WERI-Rb-1 (cell line): ENCODE measurements around the gene AFG1L.
"Not testable (repeated sequence)": the region's sequence is repeated elsewhere in the genome, so short reads cannot be mapped to it uniquely, and the experiment has no call there.

ENCODE experiments used
- DNase-seq: peaks from one replicate; pipeline ENCODE4 v3.0.0-alpha.2; 2020
- H3K27ac ChIP-seq: fragments of 250-450 bp; sonication (Bioruptor Pico); 2 replicates; pipeline ENCODE4 v1.5.1; 2020; ENCODE audit warnings: mild to moderate bottlenecking, moderate library complexity
- H3K27me3 ChIP-seq: fragments of 250-450 bp; sonication (Bioruptor Pico); 2 replicates; pipeline ENCODE4 v1.5.1; 2021; ENCODE audit warnings: mild to moderate bottlenecking, low read depth, moderate library complexity; ENCODE audit not compliant: insufficient read depth, severe bottlenecking
- H3K36me3 ChIP-seq: fragments of 250-450 bp; sonication (Bioruptor Pico); 2 replicates; pipeline ENCODE4 v1.5.1; 2020; ENCODE audit warnings: mild to moderate bottlenecking, moderate library complexity
- H3K4me3 ChIP-seq: 2 replicates; pipeline ENCODE4 v1.5.1; 2011; ENCODE audit warnings: low read depth, mild to moderate bottlenecking, control low read depth, low read length
- H3K9me3 ChIP-seq: fragments of 250-450 bp; sonication (Bioruptor Pico); 2 replicates; pipeline ENCODE4 v1.5.1; 2021; ENCODE audit warnings: mild to moderate bottlenecking, moderate library complexity; ENCODE audit not compliant: severe bottlenecking
- TF ChIP-seq, protein P1 (sequence below): IDR thresholded peaks from 2 replicates; pipeline ENCODE4 v1.5.1; 2011; ENCODE audit warnings: low read depth, mild to moderate bottlenecking, control low read depth, inconsistent platforms, low read length

Gene AFG1L

DNA sequence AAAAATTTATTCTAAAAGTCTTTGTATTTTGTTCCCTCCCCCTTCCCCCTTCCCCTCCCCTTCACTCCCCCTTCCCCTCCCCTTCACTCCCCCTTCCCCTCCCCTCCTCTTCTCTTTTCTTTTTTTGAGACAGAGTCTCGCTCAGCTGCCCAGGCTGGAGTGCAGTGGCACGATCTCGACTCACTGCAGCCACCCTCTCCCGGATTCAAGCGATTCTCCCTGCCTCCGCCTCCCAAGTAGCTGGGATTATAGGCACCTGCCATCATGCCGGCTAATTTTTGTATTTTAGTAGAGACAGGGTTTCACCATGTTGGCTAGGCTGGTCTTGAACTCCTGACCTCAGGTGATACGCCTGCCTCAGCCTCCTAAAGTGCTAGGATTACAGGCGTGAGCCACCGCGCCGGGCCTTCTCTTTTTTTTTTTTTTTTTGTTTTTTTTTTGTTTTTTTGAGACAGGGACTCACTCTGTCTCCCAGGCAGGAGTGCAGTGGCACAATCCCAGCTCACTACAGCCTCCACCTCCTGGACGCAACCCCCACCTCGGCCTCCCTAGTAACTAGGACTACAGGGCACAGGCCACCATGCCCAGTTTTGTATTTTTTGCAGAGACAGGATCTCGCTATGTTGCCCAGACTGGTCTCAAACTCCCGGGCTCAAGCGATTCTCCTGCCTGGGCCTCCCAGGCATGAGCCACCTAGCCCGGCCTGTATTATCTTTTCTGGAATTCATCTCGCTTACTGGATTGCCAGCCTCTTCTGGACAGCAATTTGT is 1.1 kb upstream of the AFG1L start:
- no peak for DNase-seq
- TF ChIP-seq, protein P1, sequence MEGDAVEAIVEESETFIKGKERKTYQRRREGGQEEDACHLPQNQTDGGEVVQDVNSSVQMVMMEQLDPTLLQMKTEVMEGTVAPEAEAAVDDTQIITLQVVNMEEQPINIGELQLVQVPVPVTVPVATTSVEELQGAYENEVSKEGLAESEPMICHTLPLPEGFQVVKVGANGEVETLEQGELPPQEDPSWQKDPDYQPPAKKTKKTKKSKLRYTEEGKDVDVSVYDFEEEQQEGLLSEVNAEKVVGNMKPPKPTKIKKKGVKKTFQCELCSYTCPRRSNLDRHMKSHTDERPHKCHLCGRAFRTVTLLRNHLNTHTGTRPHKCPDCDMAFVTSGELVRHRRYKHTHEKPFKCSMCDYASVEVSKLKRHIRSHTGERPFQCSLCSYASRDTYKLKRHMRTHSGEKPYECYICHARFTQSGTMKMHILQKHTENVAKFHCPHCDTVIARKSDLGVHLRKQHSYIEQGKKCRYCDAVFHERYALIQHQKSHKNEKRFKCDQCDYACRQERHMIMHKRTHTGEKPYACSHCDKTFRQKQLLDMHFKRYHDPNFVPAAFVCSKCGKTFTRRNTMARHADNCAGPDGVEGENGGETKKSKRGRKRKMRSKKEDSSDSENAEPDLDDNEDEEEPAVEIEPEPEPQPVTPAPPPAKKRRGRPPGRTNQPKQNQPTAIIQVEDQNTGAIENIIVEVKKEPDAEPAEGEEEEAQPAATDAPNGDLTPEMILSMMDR = no peak

DNA sequence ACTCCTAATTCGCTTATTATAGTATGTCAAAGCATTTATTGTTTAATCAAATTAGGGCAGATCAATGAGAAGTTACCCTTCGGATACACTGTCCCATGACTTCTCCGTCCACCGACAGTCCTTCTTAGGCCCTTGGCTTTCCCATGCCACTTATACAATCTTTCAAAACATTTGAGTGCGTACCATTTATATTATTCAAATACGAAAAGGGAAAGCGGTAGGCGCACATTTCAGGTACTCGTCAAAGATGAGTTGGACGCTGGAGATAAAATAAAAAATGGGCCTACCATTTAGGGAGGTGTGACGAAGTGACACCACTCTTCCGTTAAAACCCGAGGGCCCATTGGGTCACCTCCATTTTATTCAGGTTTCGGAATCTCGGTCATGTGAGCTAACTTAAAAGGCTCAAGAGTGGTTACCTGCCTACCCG is 542 bp upstream of the AFG1L start:
- no peaks in the 10 kb centered on the region for H3K27me3 ChIP-seq
- no peak for DNase-seq
- H3K27ac ChIP-seq = peak overlapping the region; percentile 89
- H3K9me3 ChIP-seq = no peaks in the 10 kb centered on the region
- peak overlapping the region; percentile 61 for H3K4me3 ChIP-seq
- TF ChIP-seq, protein P1 = no peak
- no peaks in the 10 kb centered on the region for H3K36me3 ChIP-seq

More for the DNA sequence above, 1.1 kb upstream of the AFG1L start:
- H3K4me3 ChIP-seq = peak overlapping the region; percentile 61
- H3K27ac ChIP-seq = peak overlapping the region; percentile 89
- H3K27me3 ChIP-seq = no peaks in the 10 kb centered on the region
- H3K36me3 ChIP-seq = no peaks in the 10 kb centered on the region
- no peaks in the 10 kb centered on the region for H3K9me3 ChIP-seq

DNA sequence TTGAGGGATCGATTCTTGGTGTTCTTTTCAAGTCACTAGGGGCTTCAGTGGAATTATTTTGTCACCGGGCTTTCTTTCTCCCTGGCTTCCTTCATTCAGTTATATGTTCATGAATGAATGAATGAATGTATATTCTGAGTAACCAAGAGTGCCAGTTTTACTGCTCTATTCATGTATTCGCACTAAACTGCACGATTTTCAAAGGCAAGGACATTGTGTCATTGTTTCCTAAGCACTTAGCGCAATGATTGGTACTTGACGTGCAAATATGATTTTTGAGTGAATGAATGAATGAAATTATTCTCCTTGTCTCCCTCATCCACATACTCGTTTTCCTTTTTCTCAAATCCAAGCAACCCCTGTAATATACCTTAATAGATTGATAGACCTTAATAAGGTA is 822 bp downstream of the AFG1L start:
- peak overlapping the region; percentile 61 for H3K4me3 ChIP-seq
- no peaks in the 10 kb centered on the region for H3K36me3 ChIP-seq
- peak overlapping the region; percentile 89 for H3K27ac ChIP-seq
- DNase-seq = no peak
- no peaks in the 10 kb centered on the region for H3K27me3 ChIP-seq
- no peaks in the 10 kb centered on the region for H3K9me3 ChIP-seq
- TF ChIP-seq, protein P1 = no peak

DNA sequence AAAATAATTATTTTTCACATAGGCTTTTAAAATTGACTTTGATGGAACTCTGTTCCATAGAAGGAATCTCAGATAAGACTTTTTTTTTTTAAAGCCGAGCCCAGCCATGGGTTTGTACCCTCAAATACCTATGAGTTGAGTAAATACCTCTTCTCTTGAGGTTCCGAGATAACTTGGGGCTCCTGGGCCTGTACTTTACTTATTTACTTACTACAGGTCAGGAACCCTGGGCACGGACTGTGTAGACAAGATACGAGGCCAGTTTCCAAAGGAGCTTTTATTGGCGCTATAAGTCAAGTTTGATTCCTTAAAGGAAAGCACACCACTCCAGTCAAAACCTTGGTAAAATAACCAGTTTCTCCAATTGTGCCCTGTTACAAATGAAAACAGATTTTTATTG is 7.5 kb downstream of the AFG1L start:
- TF ChIP-seq, protein P1 = no peak
- H3K27ac ChIP-seq = no peak overlapping the region
- H3K27me3 ChIP-seq = no peaks in the 10 kb centered on the region
- no peaks in the 10 kb centered on the region for H3K9me3 ChIP-seq
- DNase-seq = no peak
- no peak overlapping the region for H3K4me3 ChIP-seq
- H3K36me3 ChIP-seq = no peaks in the 10 kb centered on the region

DNA sequence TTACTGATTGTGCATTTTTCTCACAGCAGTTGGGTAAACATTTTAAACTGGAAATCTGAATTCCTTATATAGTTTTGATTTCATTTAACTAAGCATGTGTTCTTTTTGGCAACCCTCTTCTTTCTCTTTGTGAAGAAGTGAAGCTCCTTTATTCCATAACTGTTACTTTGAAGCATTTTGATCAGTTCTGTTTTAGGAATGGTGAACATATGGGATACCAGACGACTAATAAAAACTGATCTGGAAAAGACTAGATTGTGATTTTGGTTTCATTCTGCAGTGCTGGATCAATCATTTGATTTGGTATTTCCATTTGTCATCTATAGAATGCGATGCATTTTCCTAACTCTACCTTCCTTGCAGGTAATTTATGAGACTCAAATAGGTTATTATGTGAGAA is 9.8 kb downstream of the AFG1L start:
- H3K4me3 ChIP-seq = no peak overlapping the region
- DNase-seq = no peak
- H3K27me3 ChIP-seq = no peaks in the 10 kb centered on the region
- TF ChIP-seq, protein P1 = no peak
- H3K9me3 ChIP-seq = no peaks in the 10 kb centered on the region
- H3K36me3 ChIP-seq = no peaks in the 10 kb centered on the region
- no peak overlapping the region for H3K27ac ChIP-seq

DNA sequence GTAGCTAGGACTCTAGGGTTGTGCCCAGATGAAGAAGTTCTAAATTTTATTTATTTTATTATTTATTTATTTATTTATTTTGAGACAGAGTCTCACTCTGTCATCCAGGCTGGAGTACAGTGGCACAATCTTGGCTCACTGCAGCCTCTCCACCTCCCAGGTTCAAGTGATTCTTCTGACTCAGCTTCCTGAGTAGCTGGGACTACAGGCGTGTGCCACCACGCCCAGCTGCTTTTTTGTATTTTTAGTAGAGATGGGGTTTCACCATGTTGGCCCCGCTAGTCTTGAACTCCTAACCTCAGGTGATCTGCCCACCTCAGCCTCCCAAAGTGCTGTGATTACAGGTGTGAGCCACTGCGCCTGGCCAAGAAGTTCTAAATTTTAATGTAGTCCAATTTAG is 13.8 kb downstream of the AFG1L start:
- not testable (repeated sequence) for DNase-seq

More for the DNA sequence above, 13.8 kb downstream of the AFG1L start:
- not testable (repeated sequence) for H3K27ac ChIP-seq, H3K27me3 ChIP-seq, H3K36me3 ChIP-seq, H3K4me3 ChIP-seq, H3K9me3 ChIP-seq
